ENCODE data around the gene NELFCD. TPM values are rescaled to one million over a fixed set of nuclear protein-coding genes. Genes with fewer than 3 reads are reported as not detected.

Gene NELFCD
- total and polyA plus RNA-seq, 9 of the 15 experiments (the other 6 are each of a cell fraction or from before 2014, with no cell fraction given), result 11.7 to 163 (median 96.5) TPM

DNA sequence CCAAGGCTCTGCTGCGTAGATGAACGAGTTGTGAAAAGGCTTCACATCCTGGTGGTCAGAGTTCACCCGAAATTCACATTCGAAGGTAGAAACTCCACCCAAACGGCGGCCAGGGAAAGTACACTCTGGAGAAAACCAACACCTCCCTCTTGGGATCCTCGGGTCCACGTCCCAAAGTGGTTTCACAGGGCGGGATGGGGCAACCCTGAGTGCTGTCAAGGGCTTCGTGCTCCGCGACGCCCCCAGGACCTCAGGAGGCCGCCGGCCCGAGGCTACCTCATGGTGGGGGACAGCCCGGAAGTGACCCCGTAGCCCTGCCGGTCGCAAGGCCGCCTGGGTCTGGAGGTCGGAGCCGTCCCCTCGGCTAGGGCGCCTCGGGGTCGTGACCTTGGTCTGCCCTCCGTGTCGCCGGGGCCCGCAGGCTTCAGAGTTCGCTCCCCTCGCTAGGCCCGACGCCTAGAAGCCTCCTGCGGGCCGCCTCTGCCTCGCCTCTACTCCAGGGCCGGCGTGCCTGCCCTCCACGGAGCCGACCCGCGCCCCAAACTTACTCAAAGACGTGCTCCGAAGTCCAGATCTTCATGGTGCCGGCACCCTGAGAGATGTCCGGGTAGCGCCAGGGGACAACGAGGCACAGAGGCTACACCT lies 61.2 kb downstream of the NELFCD start, which contains the start of gene PRELID3B (continued):
- TF ChIP-seq ETS2 (tag; IDR thresholded peaks at IDR 0.05; ENCODE audit: borderline replicate concordance, poor library complexity, severe bottlenecking), result no peak
- TF ChIP-seq BACH1 (tag; IDR thresholded peaks at IDR 0.05), result no peak
- TF ChIP-seq PTBP1 (IDR thresholded peaks at IDR 0.05; ENCODE audit: low read depth, low read length), result no peak
- TF ChIP-seq ZNF699 (CRISPR knock-in tag; IDR thresholded peaks at IDR 0.05; ENCODE audit: insufficient replicate concordance), result no peak
- TF ChIP-seq, protein P1, sequence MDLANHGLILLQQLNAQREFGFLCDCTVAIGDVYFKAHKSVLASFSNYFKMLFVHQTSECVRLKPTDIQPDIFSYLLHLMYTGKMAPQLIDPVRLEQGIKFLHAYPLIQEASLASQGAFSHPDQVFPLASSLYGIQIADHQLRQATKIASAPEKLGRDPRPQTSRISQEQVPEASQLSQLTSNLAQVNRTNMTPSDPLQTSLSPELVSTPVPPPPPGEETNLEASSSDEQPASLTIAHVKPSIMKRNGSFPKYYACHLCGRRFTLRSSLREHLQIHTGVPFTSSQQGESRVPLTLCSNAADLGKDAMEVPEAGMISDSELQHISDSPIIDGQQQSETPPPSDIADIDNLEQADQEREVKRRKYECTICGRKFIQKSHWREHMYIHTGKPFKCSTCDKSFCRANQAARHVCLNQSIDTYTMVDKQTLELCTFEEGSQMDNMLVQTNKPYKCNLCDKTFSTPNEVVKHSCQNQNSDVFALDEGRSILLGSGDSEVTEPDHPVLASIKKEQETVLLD (IDR thresholded peaks at IDR 0.05), result no peak; the same call in 1 of the 2 replicates
- no peak for TF ChIP-seq SREBF1 (IDR thresholded peaks at IDR 0.05; ENCODE audit: borderline replicate concordance, low read depth, low read length)
- TF ChIP-seq ZC3H8 (IDR thresholded peaks at IDR 0.05), result no peak
- TF ChIP-seq CXXC5 (CRISPR knock-in tag; IDR thresholded peaks at IDR 0.05), result no peak
- TF ChIP-seq RBM39 (optimal IDR thresholded peaks at IDR 0.05; ENCODE audit: low read depth, low read length), result no peak
- TF ChIP-seq RFX7 (CRISPR knock-in tag; IDR thresholded peaks at IDR 0.05), result no peak
- no peak for TF ChIP-seq TAF1 (IDR thresholded peaks at IDR 0.05; ENCODE audit: control insufficient read depth, extremely low read depth, insufficient read depth, low read length, severe bottlenecking)
- TF ChIP-seq ESRRA (IDR thresholded peaks at IDR 0.05; ENCODE audit: borderline replicate concordance, low read depth), result peak; percentile 95
- 0 out of 2 replicates have a peak, but pooled peaks have one; percentile 40 for TF ChIP-seq STAG1 (CRISPR knock-in tag; IDR thresholded peaks at IDR 0.05; ENCODE audit: borderline replicate concordance)
- TF ChIP-seq IFI16 (CRISPR knock-in tag; IDR thresholded peaks at IDR 0.05), result no peak
- no peak for TF ChIP-seq SAP30 (IDR thresholded peaks at IDR 0.05; ENCODE audit: borderline replicate concordance, insufficient read depth, low read depth, low read length, poor library complexity, severe bottlenecking)
- peak; percentile 74 for TF ChIP-seq ZBTB7A (IDR thresholded peaks at IDR 0.05; ENCODE audit: borderline replicate concordance, control insufficient read depth, low read depth, low read length)
- no peak for TF ChIP-seq ZNF3 (CRISPR knock-in tag; IDR thresholded peaks at IDR 0.05)
- TF ChIP-seq, protein P2, sequence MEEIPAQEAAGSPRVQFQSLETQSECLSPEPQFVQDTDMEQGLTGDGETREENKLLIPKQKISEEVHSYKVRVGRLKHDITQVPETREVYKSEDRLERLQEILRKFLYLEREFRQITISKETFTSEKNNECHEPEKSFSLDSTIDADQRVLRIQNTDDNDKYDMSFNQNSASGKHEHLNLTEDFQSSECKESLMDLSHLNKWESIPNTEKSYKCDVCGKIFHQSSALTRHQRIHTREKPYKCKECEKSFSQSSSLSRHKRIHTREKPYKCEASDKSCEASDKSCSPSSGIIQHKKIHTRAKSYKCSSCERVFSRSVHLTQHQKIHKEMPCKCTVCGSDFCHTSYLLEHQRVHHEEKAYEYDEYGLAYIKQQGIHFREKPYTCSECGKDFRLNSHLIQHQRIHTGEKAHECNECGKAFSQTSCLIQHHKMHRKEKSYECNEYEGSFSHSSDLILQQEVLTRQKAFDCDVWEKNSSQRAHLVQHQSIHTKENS (CRISPR knock-in tag; IDR thresholded peaks at IDR 0.05), result no peak
- TF ChIP-seq, protein P3, sequence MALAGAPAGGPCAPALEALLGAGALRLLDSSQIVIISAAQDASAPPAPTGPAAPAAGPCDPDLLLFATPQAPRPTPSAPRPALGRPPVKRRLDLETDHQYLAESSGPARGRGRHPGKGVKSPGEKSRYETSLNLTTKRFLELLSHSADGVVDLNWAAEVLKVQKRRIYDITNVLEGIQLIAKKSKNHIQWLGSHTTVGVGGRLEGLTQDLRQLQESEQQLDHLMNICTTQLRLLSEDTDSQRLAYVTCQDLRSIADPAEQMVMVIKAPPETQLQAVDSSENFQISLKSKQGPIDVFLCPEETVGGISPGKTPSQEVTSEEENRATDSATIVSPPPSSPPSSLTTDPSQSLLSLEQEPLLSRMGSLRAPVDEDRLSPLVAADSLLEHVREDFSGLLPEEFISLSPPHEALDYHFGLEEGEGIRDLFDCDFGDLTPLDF (CRISPR knock-in tag; IDR thresholded peaks at IDR 0.05), result no peak
- no peak for TF ChIP-seq MAFF (IDR thresholded peaks at IDR 0.05; ENCODE audit: low read length)
- TF ChIP-seq ETV5 (CRISPR knock-in tag; IDR thresholded peaks at IDR 0.05; ENCODE audit: low read depth), result peak; percentile 63; the same call in 1 of the 2 replicates
- TF ChIP-seq TARDBP (IDR thresholded peaks at IDR 0.05), result no peak
- TF ChIP-seq, protein P4, sequence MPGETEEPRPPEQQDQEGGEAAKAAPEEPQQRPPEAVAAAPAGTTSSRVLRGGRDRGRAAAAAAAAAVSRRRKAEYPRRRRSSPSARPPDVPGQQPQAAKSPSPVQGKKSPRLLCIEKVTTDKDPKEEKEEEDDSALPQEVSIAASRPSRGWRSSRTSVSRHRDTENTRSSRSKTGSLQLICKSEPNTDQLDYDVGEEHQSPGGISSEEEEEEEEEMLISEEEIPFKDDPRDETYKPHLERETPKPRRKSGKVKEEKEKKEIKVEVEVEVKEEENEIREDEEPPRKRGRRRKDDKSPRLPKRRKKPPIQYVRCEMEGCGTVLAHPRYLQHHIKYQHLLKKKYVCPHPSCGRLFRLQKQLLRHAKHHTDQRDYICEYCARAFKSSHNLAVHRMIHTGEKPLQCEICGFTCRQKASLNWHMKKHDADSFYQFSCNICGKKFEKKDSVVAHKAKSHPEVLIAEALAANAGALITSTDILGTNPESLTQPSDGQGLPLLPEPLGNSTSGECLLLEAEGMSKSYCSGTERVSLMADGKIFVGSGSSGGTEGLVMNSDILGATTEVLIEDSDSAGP (CRISPR knock-in tag; IDR thresholded peaks at IDR 0.05), result no peak
- TF ChIP-seq KDM1A (IDR thresholded peaks at IDR 0.05), result peak in 1 of 2 experiments; percentile 59; a peak in 1 of 4 replicates
